ENCODE measurements around the gene TCF21. TPM values are rescaled to one million over a fixed set of nuclear protein-coding genes. Genes with fewer than 3 reads are reported as not detected.
"Not testable (repeated sequence)": the region's sequence is repeated elsewhere in the genome, so short reads cannot be mapped to it uniquely, and the experiment has no call there.

The TCF21 gene
- total RNA-seq, 2 donors from 2014 or later = 2.3 to 6.9 TPM

DNA sequence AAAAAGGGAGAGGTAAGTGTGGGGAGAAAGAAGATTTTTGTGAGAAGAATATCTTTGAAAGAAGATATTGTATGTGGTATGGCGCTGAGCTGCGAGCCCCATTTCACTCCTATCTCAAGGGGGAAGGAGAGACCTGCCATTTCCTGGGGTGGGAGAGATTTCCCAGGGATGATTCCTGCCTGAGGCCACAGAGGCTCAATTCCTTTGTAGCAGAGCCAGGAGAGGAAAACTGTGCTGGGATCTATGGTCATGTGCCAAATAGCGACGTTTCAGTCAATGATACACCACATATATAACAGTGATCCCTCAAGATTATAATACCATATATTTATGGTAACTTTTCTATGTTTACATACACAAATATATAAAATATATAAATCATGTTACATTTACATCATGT is 28.9 kb downstream of the TCF21 start:
- DNase-seq = no peak
- intact Hi-C loops (cut with DNase I, micrococcal nuclease) = loop anchor here in 1 of 2 donors (5.0 kb wide), 1 partner anchor 350 kb away; no protein-coding TSS in a partner anchor
- no peak for ATAC-seq

GRCh38 chr6:133918208-133918930 is 29.5 kb downstream of the TCF21 start:
- intact Hi-C loops (cut with DNase I, micrococcal nuclease) = loop anchor here in 1 of 2 donors (5.0 kb wide), 1 partner anchor 351 kb away; no protein-coding TSS in a partner anchor
- DNase-seq = no peak
- ATAC-seq = no peak

- no peak for ATAC-seq
- intact Hi-C loops (cut with DNase I, micrococcal nuclease) = loop anchor here in 1 of 2 donors (5.0 kb wide), 1 partner anchor 352 kb away; no protein-coding TSS in a partner anchor
- no peak for DNase-seq
These were observed 30.4 kb downstream of the TCF21 start for GRCh38 chr6:133919362-133919761.

GRCh38 chr6:133921249-133921859 is 32.4 kb downstream of the TCF21 start:
- DNase-seq (peak; percentile 68 to 85), ATAC-seq (peak; percentile 71)
- intact Hi-C loops (cut with DNase I, micrococcal nuclease) = loop anchor here in 1 of 2 donors (10.0 kb wide), 2 partner anchors 53 to 143 kb away; no protein-coding TSS in a partner anchor

GRCh38 chr6:133923938-133924593 is 35.2 kb downstream of the TCF21 start:
- intact Hi-C loops (cut with DNase I, micrococcal nuclease) = loop anchor here in 1 of 2 donors (10.0 kb wide), 2 partner anchors 51 to 141 kb away; no protein-coding TSS in a partner anchor
- peak; percentile 93 for ATAC-seq
- peak; percentile 45 to 63 for DNase-seq

DNA sequence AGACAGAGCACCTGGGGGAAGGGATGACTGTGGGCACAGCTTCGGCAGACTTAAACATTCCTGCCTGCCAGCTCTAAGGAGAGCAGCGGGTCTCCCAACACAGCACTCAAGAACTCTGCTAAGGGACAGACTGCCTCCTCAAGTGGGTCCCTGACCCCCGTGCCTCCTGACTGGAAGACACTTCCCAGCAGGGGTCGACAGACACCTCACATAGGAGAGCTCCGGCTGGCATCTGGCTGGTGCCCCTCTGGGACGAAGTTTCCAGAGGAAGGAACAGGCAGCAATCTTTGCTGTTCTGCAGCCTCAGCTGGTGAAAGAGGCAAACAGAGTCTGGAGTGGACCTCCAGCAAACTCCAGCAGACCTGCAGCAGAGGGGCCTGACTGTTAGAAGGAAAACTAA is 42.3 kb downstream of the TCF21 start:
- ATAC-seq; DNase-seq; intact Hi-C loops (cut with DNase I, micrococcal nuclease): not testable (repeated sequence)

GRCh38 chr6:133936352-133936751 is 47.4 kb downstream of the TCF21 start:
- intact Hi-C loops (cut with DNase I, micrococcal nuclease); DNase-seq: not testable (repeated sequence)

GRCh38 chr6:133937909-133938308 is 49.0 kb downstream of the TCF21 start:
- DNase-seq (no peak), ATAC-seq (no peak)
- intact Hi-C loops (cut with DNase I, micrococcal nuclease) = no loop called here

More at GRCh38 chr6:133936352-133936751, 47.4 kb downstream of the TCF21 start:
- not testable (repeated sequence) for ATAC-seq

DNA sequence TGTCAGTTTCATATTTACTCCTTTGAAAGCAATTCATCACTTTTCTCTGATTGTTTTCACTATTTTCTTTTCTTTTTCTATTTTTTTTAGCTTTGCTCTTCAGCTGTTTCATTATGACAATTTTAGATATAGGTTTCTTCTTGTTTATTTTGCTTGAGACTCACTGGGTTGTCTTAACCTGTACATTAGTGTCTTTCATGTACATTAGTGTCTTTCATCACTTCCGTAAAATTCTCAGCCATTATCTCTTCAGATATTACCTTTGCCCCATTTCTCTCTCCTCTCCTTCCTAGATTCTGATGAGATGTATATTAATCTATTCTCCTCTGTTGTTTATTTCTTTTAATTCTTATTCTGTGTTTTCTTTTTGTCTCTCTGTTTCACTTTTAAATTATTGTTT is 49.6 kb downstream of the TCF21 start:
- intact Hi-C loops (cut with DNase I, micrococcal nuclease) = no loop called here
- ATAC-seq = no peak
- DNase-seq = no peak

- DNase-seq (no peak), ATAC-seq (peak; percentile 86)
- intact Hi-C loops (cut with DNase I, micrococcal nuclease) = no loop called here
These were observed 51.1 kb downstream of the TCF21 start for GRCh38 chr6:133939778-133940667.

Other genes starting within 250 kb of the TCF21 start
- 10 to 100 TPM; 18.2 to 22.2 TPM for gene TBPL1, start 64.1 kb downstream of the TCF21 start, total RNA-seq
- 1 to 10 TPM in 1 of 2 donors, under 1 TPM in 1; 0.67 to 1.3 TPM for gene SLC2A12, start 163.5 kb downstream of the TCF21 start, total RNA-seq

Measured in left colon (tissue), 2 donors.